Activated CD4-positive, alpha-beta T cell treated with anti-CD3 and anti-CD28 coated beads for 48 hours (primary cell): ENCODE data around the gene GPSM1.
"Not testable (repeated sequence)": the region's sequence is repeated elsewhere in the genome, so short reads cannot be mapped to it uniquely, and the experiment has no call there.

Experiments used
- DNase-seq: peaks from one replicate; pipeline ENCODE4 v3.0.0-alpha.2; 2020

Gene GPSM1

GRCh38 chr9:136319244-136319643 is 8.1 kb upstream of the GPSM1 start:
- DNase-seq: not testable (repeated sequence)

GRCh38 chr9:136319955-136320354 is 7.4 kb upstream of the GPSM1 start:
- not testable (repeated sequence) for DNase-seq

GRCh38 chr9:136320972-136321371 is 6.4 kb upstream of the GPSM1 start:
- DNase-seq: not testable (repeated sequence)

GRCh38 chr9:136321561-136321960 is 5.8 kb upstream of the GPSM1 start:
- no peak for DNase-seq

GRCh38 chr9:136322756-136323330 is 4.5 kb upstream of the GPSM1 start:
- DNase-seq: no peak

- no peak for DNase-seq
These were observed 4.0 kb upstream of the GPSM1 start for GRCh38 chr9:136323371-136323789.

- DNase-seq: no peak
These were observed 2.6 kb upstream of the GPSM1 start for GRCh38 chr9:136324501-136325300.

- DNase-seq: no peak
These were observed 2.0 kb upstream of the GPSM1 start for GRCh38 chr9:136325358-136325757.

GRCh38 chr9:136326061-136326760 is 1.1 kb upstream of the GPSM1 start:
- no peak for DNase-seq

- DNase-seq: no peak
These were observed 507 bp upstream of the GPSM1 start for GRCh38 chr9:136326761-136327303.

- DNase-seq: peak; percentile 32
These were observed 777 bp downstream of the GPSM1 start for GRCh38 chr9:136328011-136328621.

- DNase-seq: no peak
These were observed 1.3 kb downstream of the GPSM1 start for GRCh38 chr9:136328622-136329041.

GRCh38 chr9:136329211-136329627 is 1.9 kb downstream of the GPSM1 start:
- DNase-seq: no peak

GRCh38 chr9:136329636-136330405 is 2.5 kb downstream of the GPSM1 start:
- no peak for DNase-seq

GRCh38 chr9:136330406-136330990 is 3.2 kb downstream of the GPSM1 start:
- no peak for DNase-seq

- DNase-seq: no peak
These were observed 3.7 kb downstream of the GPSM1 start for GRCh38 chr9:136331030-136331429.

GRCh38 chr9:136331556-136332481 is 4.5 kb downstream of the GPSM1 start:
- DNase-seq: no peak

- DNase-seq: no peak
These were observed 5.2 kb downstream of the GPSM1 start for GRCh38 chr9:136332482-136332983.

- no peak for DNase-seq
These were observed 5.7 kb downstream of the GPSM1 start for GRCh38 chr9:136333045-136333444.

- no peak for DNase-seq
These were observed 6.1 kb downstream of the GPSM1 start for GRCh38 chr9:136333486-136333885.

GRCh38 chr9:136334541-136334940 is 7.2 kb downstream of the GPSM1 start:
- no peak for DNase-seq
